ENCODE results near the gene FDX1. TPM values are rescaled to one million over a fixed set of nuclear protein-coding genes. Genes with fewer than 3 reads are reported as not detected.

FDX1 gene
- total RNA-seq, 1 experiment from 2014 or later = 11.9 TPM

- no peak overlapping the region for H3K4me3 ChIP-seq
- H3K9me2 ChIP-seq (ENCODE audit: insufficient read depth) = no peaks in the 10 kb centered on the region
- POLR2A ChIA-PET (ENCODE audit: unreplicated experiment) = no interaction called here
- TF ChIP-seq CTCF (conservative IDR thresholded peaks at IDR 0.05) (no peak), EZH2 (IDR thresholded peaks at IDR 0.05; ENCODE audit: low read depth) (no peak)
- no peak overlapping the region for H2AFZ ChIP-seq
- H3K79me2 ChIP-seq (ENCODE audit: low read depth) = no peaks in the 10 kb centered on the region
- DNase-seq = peak in 1 of 2 experiments; percentile 22
- no peaks in the 10 kb centered on the region for H3K36me3 ChIP-seq (ENCODE audit: low read depth)
- no peak overlapping the region for H3K27ac ChIP-seq
- no peaks in the 10 kb centered on the region for H3F3A ChIP-seq (ENCODE audit: insufficient read depth, low read depth)
- no peak overlapping the region for H3K4me2 ChIP-seq
- no peaks in the 10 kb centered on the region for H3K9me3 ChIP-seq (ENCODE audit: insufficient read depth, low read depth)
- peaks cover 32% of the 10 kb centered on the region; the same call in 1 of the 2 replicates for H3K27me3 ChIP-seq (ENCODE audit: insufficient read depth, low read depth)
- intact Hi-C loops (cut with micrococcal nuclease; ENCODE audit: unreplicated experiment) = no loop called here
- no peaks in the 10 kb centered on the region for H3K4me1 ChIP-seq (replicated peaks; ENCODE audit: insufficient read depth)
- no peaks in the 10 kb centered on the region for H4K20me1 ChIP-seq (ENCODE audit: insufficient read depth)
- BruUV-seq (replicated peaks) = no TSS peak
- CTCF ChIA-PET = no interaction called here
Observed at GRCh38 chr11:110512026-110512425, 82.3 kb downstream of the FDX1 start.

GRCh38 chr11:110513259-110513801 lies 83.6 kb downstream of the FDX1 start:
- BruUV-seq (replicated peaks) = no TSS peak
- no peak overlapping the region for H3K4me3 ChIP-seq
- no peak overlapping the region for H2AFZ ChIP-seq
- intact Hi-C loops (cut with micrococcal nuclease; ENCODE audit: unreplicated experiment) = no loop called here
- TF ChIP-seq EZH2 (IDR thresholded peaks at IDR 0.05; ENCODE audit: low read depth) (no peak), CTCF (conservative IDR thresholded peaks at IDR 0.05) (no peak)
- H3K4me2 ChIP-seq = no peak overlapping the region
- H3K4me1 ChIP-seq (replicated peaks; ENCODE audit: insufficient read depth) = no peaks in the 10 kb centered on the region
- no peaks in the 10 kb centered on the region for H4K20me1 ChIP-seq (ENCODE audit: insufficient read depth)
- peaks cover 32% of the 10 kb centered on the region; the same call in 1 of the 2 replicates for H3K27me3 ChIP-seq (ENCODE audit: insufficient read depth, low read depth)
- DNase-seq = no peak
- H3K79me2 ChIP-seq (ENCODE audit: low read depth) = no peaks in the 10 kb centered on the region
- H3K9me3 ChIP-seq (ENCODE audit: insufficient read depth, low read depth) = no peaks in the 10 kb centered on the region; the same call in 1 of the 2 replicates
- no peaks in the 10 kb centered on the region for H3K9me2 ChIP-seq (ENCODE audit: insufficient read depth)
- H3F3A ChIP-seq (ENCODE audit: insufficient read depth, low read depth) = no peaks in the 10 kb centered on the region
- ChIA-PET POLR2A (ENCODE audit: unreplicated experiment) (no interaction called here), CTCF (no interaction called here)
- H3K36me3 ChIP-seq (ENCODE audit: low read depth) = no peaks in the 10 kb centered on the region
- H3K27ac ChIP-seq = no peak overlapping the region

- Histone ChIP-seq H3K27me3 (ENCODE audit: insufficient read depth, low read depth) (peaks cover 32% of the 10 kb centered on the region; the same call in 1 of the 2 replicates), H3K36me3 (ENCODE audit: low read depth) (no peaks in the 10 kb centered on the region), H2AFZ (no peak overlapping the region), H3K9me3 (ENCODE audit: insufficient read depth, low read depth) (no peaks in the 10 kb centered on the region; the same call in 1 of the 2 replicates), H3K9me2 (ENCODE audit: insufficient read depth) (no peaks in the 10 kb centered on the region), H3K4me1 (replicated peaks; ENCODE audit: insufficient read depth) (no peaks in the 10 kb centered on the region), H3K4me2 (no peak overlapping the region), H4K20me1 (ENCODE audit: insufficient read depth) (no peaks in the 10 kb centered on the region), H3K4me3 (no peak overlapping the region), H3F3A (ENCODE audit: insufficient read depth, low read depth) (no peaks in the 10 kb centered on the region), H3K27ac (no peak overlapping the region), H3K79me2 (ENCODE audit: low read depth) (no peaks in the 10 kb centered on the region)
- intact Hi-C loops (cut with micrococcal nuclease; ENCODE audit: unreplicated experiment) = no loop called here
- BruUV-seq (replicated peaks) = no TSS peak
- ChIA-PET POLR2A (ENCODE audit: unreplicated experiment) (no interaction called here), CTCF (no interaction called here)
- TF ChIP-seq CTCF (conservative IDR thresholded peaks at IDR 0.05) (no peak), EZH2 (IDR thresholded peaks at IDR 0.05; ENCODE audit: low read depth) (no peak)
- DNase-seq = no peak
Observed at GRCh38 chr11:110513846-110514437, 84.2 kb downstream of the FDX1 start.

Other genes starting within 250 kb of the FDX1 start
- 143 and 196 TPM in 2 replicates for gene RDX, start 133.3 kb upstream of the FDX1 start, total RNA-seq (2021)

All from PC-9 (cell line).